Measurements from ENCODE around the gene LETM1. TPM values are rescaled to one million over a fixed set of nuclear protein-coding genes. Genes with fewer than 3 reads are reported as not detected.

The LETM1 gene
- total and polyA plus RNA-seq, 2 of the 13 experiments (the other 11 are each of a cell fraction or from before 2014, with no cell fraction given), result 9.7 to 41.6 TPM

- TF ChIP-seq AHDC1 (CRISPR knock-in tag; IDR thresholded peaks at IDR 0.05; ENCODE audit: borderline replicate concordance) (no peak), SMARCC2 (IDR thresholded peaks at IDR 0.05) (no peak), YEATS4 (CRISPR knock-in tag; IDR thresholded peaks at IDR 0.05; ENCODE audit: borderline replicate concordance) (no peak)
Measured at GRCh38 chr4:1826531-1827350, 29.2 kb downstream of the LETM1 start (continued).

GRCh38 chr4:1825326-1825725, 30.6 kb downstream of the LETM1 start:
- TF ChIP-seq TBX2 (CRISPR knock-in tag; IDR thresholded peaks at IDR 0.05; ENCODE audit: borderline replicate concordance), result no peak
- TF ChIP-seq NKX3-1 (CRISPR knock-in tag; IDR thresholded peaks at IDR 0.05), result no peak
- TF ChIP-seq ZNF891 (CRISPR knock-in tag; IDR thresholded peaks at IDR 0.05), result no peak
- TF ChIP-seq EHMT2 (IDR thresholded peaks at IDR 0.05; ENCODE audit: borderline replicate concordance, low read depth, low read length), result no peak
- TF ChIP-seq TRIM22 (IDR thresholded peaks at IDR 0.05), result no peak
- TF ChIP-seq ZNF180 (CRISPR knock-in tag; IDR thresholded peaks at IDR 0.05; ENCODE audit: borderline replicate concordance, low read depth), result no peak
- TF ChIP-seq MED13 (CRISPR knock-in tag; IDR thresholded peaks at IDR 0.05), result no peak
- no peak for TF ChIP-seq ZNF616 (CRISPR knock-in tag; IDR thresholded peaks at IDR 0.05; ENCODE audit: low read depth)
- no peak for TF ChIP-seq KLF13 (CRISPR knock-in tag; IDR thresholded peaks at IDR 0.05)
- TF ChIP-seq MAFK (conservative IDR thresholded peaks at IDR 0.05 in 1 of 2, IDR thresholded peaks at IDR 0.05 in 1 of 2; ENCODE audit: low read length in 2 of 2), result no peak
- TF ChIP-seq TFE3 (CRISPR knock-in tag; IDR thresholded peaks at IDR 0.05), result no peak
- DNase-seq (ENCODE audit: low spot score) (no peak), FAIRE-seq (no peak), ATAC-seq (no peak)
- Histone ChIP-seq H2AFZ (ENCODE audit: low read length) (no peak overlapping the region), H3K27me3 (ENCODE audit: control insufficient read depth in 1 of 2, insufficient read depth in 2 of 2, low read length in 2 of 2) (no peaks in the 10 kb centered on the region), H3K36me3 (replicated peaks in 1 of 2; ENCODE audit: control insufficient read depth in 1 of 2, insufficient read depth in 2 of 2, low read length in 2 of 2) (peaks cover 22 to 32% of the 10 kb centered on the region in 2 experiments; a peak in 4 of 5 replicates), H3K27ac (ENCODE audit: extremely low read length, insufficient read depth, low read length) (no peak overlapping the region), H3K4me2 (ENCODE audit: low read depth, low read length) (no peak overlapping the region), H3K79me2 (ENCODE audit: insufficient read depth, low read length) (no peaks in the 10 kb centered on the region), H3K9ac (ENCODE audit: insufficient read depth, low read depth, low read length) (no peak overlapping the region), H3K4me3 (replicated peaks in 1 of 3; ENCODE audit: insufficient read depth in 1 of 3, low read depth in 2 of 3, low read length in 3 of 3) (no peak overlapping the region), H3K4me1 (ENCODE audit: insufficient read depth, low read length) (peaks cover 27% of the 10 kb centered on the region), H3K9me3 (ENCODE audit: low read length) (no peaks in the 10 kb centered on the region), H4K20me1 (ENCODE audit: insufficient read depth, low read length) (no peaks in the 10 kb centered on the region)
- POLR2A ChIA-PET, result no interaction called here
- CTCF ChIA-PET (ENCODE audit: low intra/inter-chr PET ratio, low total read pairs), result no interaction called here
- no TSS peak for BruUV-seq (replicated peaks)
- in situ Hi-C loops (cut with HindIII; ENCODE audit: extremely low pct_ligation_motif_present, low pct_unique_long_range_greater_than_20kb) (no loop called here), intact Hi-C loops (cut with micrococcal nuclease; ENCODE audit: unreplicated experiment) (no loop called here)
- WGBS (ENCODE audit: low lambda C conversion rate), result 96% methylated on average over 19 of the region's 19 CpGs
